IPS-20b (cell line): ENCODE data around the gene PRKCD.

Experiments used
- H3K27ac ChIP-seq: one replicate; pipeline ENCODE4 v1.5.1; 2013; ENCODE audit warnings: low read length
- H3K27me3 ChIP-seq: 2 replicates; pipeline ENCODE4 v1.6.1; 2013; ENCODE audit warnings: mild to moderate bottlenecking, low read length, inconsistent platforms; ENCODE audit not compliant: insufficient read depth
- H3K36me3 ChIP-seq: 2 replicates; pipeline ENCODE4 v1.6.1; 2013; ENCODE audit warnings: low read depth, mild to moderate bottlenecking, inconsistent platforms, low read length, moderate library complexity; ENCODE audit not compliant: insufficient read depth
- H3K4me1 ChIP-seq: 2 replicates; pipeline ENCODE4 v1.6.1; 2013; ENCODE audit warnings: mild to moderate bottlenecking, control low read depth, inconsistent platforms, low read length, moderate library complexity; ENCODE audit not compliant: insufficient read depth
- H3K4me3 ChIP-seq: 2 replicates; pipeline ENCODE4 v1.5.1; 2013; ENCODE audit warnings: mild to moderate bottlenecking, low read length, inconsistent platforms
- H3K9ac ChIP-seq: 2 replicates; pipeline ENCODE4 v1.6.1; 2013; ENCODE audit warnings: low read depth, mild to moderate bottlenecking, inconsistent platforms, low read length, moderate library complexity
- H3K9me3 ChIP-seq: 2 replicates; pipeline ENCODE4 v1.6.1; 2013; ENCODE audit warnings: mild to moderate bottlenecking, low read depth, low read length, inconsistent platforms; ENCODE audit not compliant: insufficient read depth

The PRKCD gene

DNA sequence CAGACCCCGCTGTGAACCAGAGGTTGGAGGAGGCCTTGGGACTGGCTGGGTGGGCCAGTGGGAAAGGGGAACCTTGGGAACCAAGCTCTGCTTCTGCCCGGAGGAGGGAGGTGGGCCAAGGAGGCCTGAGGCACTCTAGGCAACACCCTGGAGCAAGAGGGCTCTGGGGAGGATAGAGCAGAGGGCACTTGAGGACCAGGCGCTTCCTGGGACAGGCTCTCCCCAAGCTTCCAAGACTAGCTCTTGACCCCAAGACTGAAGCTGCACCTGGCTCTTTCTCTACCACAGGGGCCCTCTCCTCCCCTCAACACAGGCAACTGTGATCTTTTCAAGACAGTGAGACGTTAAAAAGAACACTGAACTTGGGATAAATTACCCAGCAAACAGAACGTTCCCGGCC is 74.5 kb downstream of the PRKCD start:
- no peak overlapping the region for H3K4me3 ChIP-seq
- H3K36me3 ChIP-seq, result peaks cover 100% of the 10 kb centered on the region
- no peaks in the 10 kb centered on the region for H3K4me1 ChIP-seq
- H3K9ac ChIP-seq, result no peak overlapping the region
- no peaks in the 10 kb centered on the region for H3K9me3 ChIP-seq
- H3K27me3 ChIP-seq, result no peaks in the 10 kb centered on the region
- no peak overlapping the region for H3K27ac ChIP-seq

DNA sequence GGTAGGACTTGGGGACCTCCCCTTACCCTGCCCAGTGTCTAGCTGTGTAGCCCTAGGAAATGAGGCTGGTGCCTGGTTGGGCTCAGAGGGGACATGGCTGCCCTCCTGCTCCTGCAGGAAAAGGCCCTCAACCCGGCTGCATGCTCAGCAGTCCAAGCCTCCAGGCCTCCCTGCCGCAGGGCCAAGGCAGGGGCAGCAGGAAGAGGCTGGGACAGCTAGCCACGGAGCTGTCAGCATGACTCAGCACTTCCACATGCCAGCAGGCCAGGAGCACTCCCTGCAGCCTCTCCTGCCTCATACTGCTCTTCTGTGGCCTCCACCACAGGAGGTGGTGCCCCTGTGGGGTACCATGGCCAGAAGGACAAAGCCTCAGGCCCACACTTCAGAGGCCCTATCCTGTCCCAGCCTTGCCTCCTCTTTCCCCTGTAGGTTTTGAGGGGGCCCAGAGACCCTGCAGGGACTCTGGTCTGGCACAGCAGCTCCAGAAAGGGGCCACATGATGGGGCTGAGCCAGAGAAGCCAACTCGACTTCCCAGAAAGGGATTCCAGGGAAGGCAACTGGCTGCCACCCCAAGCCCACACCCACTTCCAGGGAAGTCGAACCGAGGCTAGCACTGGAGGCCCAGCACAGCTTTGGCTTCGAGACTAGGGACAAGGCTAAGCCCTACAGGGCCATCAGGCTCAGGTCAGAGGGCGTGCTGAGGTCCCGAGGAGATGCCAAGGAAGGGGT is 75.3 kb downstream of the PRKCD start:
- Histone ChIP-seq H3K4me1 (no peaks in the 10 kb centered on the region), H3K9me3 (no peaks in the 10 kb centered on the region), H3K27ac (peak overlapping the region; percentile 84), H3K36me3 (peaks cover 100% of the 10 kb centered on the region), H3K9ac (peak overlapping the region; percentile 8; the same call in 1 of the 2 replicates), H3K4me3 (no peak overlapping the region), H3K27me3 (no peaks in the 10 kb centered on the region)

DNA sequence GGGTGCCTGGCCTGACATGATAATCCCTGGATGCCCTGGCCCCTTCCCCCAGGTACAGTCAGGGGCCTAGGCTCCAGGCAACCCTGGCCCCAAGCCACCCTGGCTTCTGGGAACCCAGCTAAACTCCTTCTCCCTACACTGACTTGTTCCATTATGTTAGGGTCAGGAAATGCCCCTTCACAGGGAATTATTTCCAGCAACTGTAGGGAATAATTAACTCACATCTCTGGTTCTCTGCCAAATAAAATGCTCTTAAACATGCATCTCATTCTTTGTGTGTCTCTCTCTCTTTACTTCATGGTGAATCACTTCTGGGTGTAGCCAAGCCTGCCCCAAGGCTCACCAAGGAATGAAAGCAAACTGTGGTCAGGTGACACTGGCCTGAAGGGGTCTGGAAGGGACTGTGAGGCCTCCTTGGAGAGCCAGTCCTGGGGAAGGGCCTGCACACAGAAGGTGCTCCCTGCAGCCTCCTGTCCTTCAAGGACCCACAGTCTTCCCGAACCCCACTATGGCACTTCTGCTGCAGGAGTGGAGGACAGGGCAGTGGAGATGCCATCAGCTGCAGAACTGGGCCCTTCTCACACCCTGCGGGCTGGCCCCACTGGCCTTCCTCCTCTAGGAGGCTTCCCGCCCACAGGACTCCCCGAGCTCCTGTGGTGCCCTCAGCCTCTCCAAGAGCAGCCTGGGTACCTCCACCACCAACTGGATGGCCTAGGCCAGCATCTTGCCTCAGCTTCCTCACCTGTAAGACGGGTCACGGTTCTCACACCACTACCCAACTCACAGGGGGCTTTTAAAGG is 77.2 kb downstream of the PRKCD start:
- H3K27ac ChIP-seq, result no peak overlapping the region
- no peaks in the 10 kb centered on the region for H3K9me3 ChIP-seq
- H3K4me1 ChIP-seq, result no peaks in the 10 kb centered on the region
- no peaks in the 10 kb centered on the region for H3K27me3 ChIP-seq
- H3K36me3 ChIP-seq, result peaks cover 99% of the 10 kb centered on the region
- no peak overlapping the region for H3K4me3 ChIP-seq
- no peak overlapping the region for H3K9ac ChIP-seq

GRCh38 chr3:53238886-53239285 is 77.9 kb downstream of the PRKCD start:
- peaks cover 3% of the 10 kb centered on the region for H3K4me1 ChIP-seq
- H3K27me3 ChIP-seq, result no peaks in the 10 kb centered on the region
- H3K36me3 ChIP-seq, result peaks cover 98% of the 10 kb centered on the region
- H3K9ac ChIP-seq, result no peak overlapping the region
- H3K9me3 ChIP-seq, result no peaks in the 10 kb centered on the region
- H3K4me3 ChIP-seq, result no peak overlapping the region
- H3K27ac ChIP-seq, result no peak overlapping the region

DNA sequence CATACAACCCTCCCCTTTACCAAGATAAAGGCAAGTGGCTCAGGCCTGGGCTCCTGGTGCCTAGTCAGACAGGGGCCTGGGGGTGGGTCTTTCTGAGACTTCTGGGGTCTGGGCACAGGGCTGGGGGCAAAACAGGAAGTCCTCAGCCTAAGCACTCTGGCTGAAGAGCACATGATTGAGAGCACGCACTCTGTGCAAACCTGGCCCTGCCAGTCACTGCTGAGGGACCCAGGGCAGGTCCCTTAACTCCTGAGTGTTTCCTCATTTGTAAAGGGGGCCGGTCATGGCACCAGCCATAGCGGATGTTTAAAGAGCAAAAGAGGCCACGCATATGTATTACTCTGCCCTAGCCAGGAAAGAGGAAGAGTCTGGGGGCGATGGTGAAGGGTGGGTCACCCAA is 78.8 kb downstream of the PRKCD start:
- Histone ChIP-seq H3K9ac (no peak overlapping the region), H3K27ac (no peak overlapping the region), H3K4me3 (no peak overlapping the region), H3K36me3 (peaks cover 98% of the 10 kb centered on the region), H3K27me3 (no peaks in the 10 kb centered on the region), H3K9me3 (no peaks in the 10 kb centered on the region), H3K4me1 (peaks cover 9% of the 10 kb centered on the region)

DNA sequence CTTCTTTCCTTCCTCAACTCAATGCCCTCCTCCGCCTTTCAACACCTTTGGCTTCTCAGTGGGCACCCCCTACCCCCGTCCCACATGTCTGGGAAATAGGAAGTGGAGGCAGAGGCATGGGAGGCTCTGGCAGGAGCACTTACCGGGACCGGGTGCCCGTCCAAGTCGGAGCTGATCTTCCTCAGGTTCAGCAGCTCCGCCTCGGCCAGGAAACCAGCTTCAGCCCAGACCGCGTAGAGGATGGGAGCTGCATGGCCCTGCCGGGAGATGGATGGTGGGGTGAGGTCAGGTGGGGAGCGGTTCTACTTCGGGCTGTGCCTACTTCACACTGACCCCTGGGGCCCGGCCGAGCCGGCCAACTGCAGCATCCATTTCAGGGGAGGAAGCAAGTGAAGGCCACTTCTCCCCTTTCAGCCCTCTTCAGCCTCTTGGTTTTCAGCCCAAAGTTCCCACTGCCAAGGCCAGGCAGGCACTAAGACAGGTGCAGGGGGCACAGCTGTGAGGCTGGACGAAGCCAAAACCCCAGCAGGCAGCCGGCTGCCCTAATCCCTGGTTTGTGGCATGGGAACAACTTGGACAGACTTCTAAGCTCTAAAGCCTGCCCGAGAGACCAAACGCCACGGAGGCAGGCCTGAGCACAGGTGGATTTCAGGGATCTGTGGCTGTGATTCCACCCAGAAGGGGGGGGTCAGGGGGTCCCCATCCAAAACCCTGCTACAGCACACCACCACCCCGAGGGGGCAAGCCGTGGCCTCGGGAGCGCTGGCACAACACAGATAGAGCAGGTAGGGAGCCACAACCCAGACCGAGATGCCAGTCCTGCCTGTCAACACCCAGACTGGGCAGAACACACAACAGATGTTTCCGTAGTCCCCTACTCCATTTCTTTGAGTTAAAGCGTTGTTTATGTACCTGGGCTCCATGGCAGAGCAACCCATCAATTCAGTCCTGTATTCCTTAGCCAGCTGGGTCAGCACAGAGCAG is 80.3 kb downstream of the PRKCD start:
- Histone ChIP-seq H3K27ac (no peak overlapping the region), H3K4me1 (peaks cover 12% of the 10 kb centered on the region), H3K9ac (no peak overlapping the region), H3K9me3 (no peaks in the 10 kb centered on the region), H3K4me3 (no peak overlapping the region), H3K27me3 (no peaks in the 10 kb centered on the region), H3K36me3 (peaks cover 90% of the 10 kb centered on the region)

GRCh38 chr3:53242155-53242554 is 81.1 kb downstream of the PRKCD start:
- H3K9me3 ChIP-seq, result no peaks in the 10 kb centered on the region
- H3K9ac ChIP-seq, result no peak overlapping the region
- peaks cover 87% of the 10 kb centered on the region for H3K36me3 ChIP-seq
- H3K4me1 ChIP-seq, result peaks cover 13% of the 10 kb centered on the region
- no peaks in the 10 kb centered on the region for H3K27me3 ChIP-seq
- H3K27ac ChIP-seq, result no peak overlapping the region
- H3K4me3 ChIP-seq, result no peak overlapping the region
